Tibial artery (tissue), 4 donors: ENCODE results near the gene HRC.
A peak's percentile ranks its signal among the peaks of the same experiment; 100 is the strongest.

Source experiments
- DNase-seq, 2 donors: peaks; one replicate each; pipeline ENCODE4 v3.0.0-alpha.2; 2019
- H3K27ac ChIP-seq, 2 donors: fragments of 200-600 bp; sonication (generic) in 1 of 2; 1 replicate in 1 of 2; 2 replicates in 1 of 2; pipeline ENCODE4 v1.5.1; 2018 to 2019; ENCODE audit warnings: mild to moderate bottlenecking in 1 of 2
- H3K27me3 ChIP-seq, 2 donors: fragments of 200-600 bp; sonication (generic) in 1 of 2; one replicate each; pipeline versions ENCODE4 v1.5.1 to v1.6.0; 2016 to 2019
- H3K36me3 ChIP-seq, 3 donors: fragments of 200-600 bp; sonication (generic) in 2 of 3; one replicate each; pipeline ENCODE4 v1.5.1; 2016 to 2019; ENCODE audit warnings: mild to moderate bottlenecking in 2 of 3
- H3K4me1 ChIP-seq, 4 donors: fragments of 200-600 bp; sonication (generic) in 2 of 4; 1 replicate in 3 of 4; 2 replicates in 1 of 4; pipeline ENCODE4 v1.5.1; 2016 to 2019
- H3K4me3 ChIP-seq, 2 donors: fragments of 200-600 bp; sonication (generic) in 1 of 2; 1 replicate in 1 of 2; 2 replicates in 1 of 2; pipeline ENCODE4 v1.5.1; 2018 to 2019; ENCODE audit warnings: mild to moderate bottlenecking in 2 of 2
- H3K9me3 ChIP-seq, 3 donors: fragments of 200-600 bp; sonication (generic) in 1 of 3; one replicate each; pipeline ENCODE4 v1.5.1; 2016 to 2019
- CTCF ChIP-seq, 2 experiments: fragments of 200-600 bp in 1 of 2; fragments of 450-650 bp in 1 of 2; IDR thresholded peaks; one replicate each; pipeline ENCODE4 v1.5.1; 2017 to 2019; ENCODE audit warnings: antibody characterized with exemption in 2 of 2, mild to moderate bottlenecking in 1 of 2, moderate library complexity in 1 of 2
- intact Hi-C: fragments of 100-400 bp; cut with DNase I; formaldehyde crosslinking; loops from one replicate; pipeline ENCODE4 v1.15.0; 2023; ENCODE audit warnings: low total_unique reads

Gene HRC

GRCh38 chr19:49119411-49120324 is 35.5 kb downstream of the HRC start, which contains the start of gene PPFIA3:
Gene PPFIA3 (plus strand): TSS chr19:49119544. CDS start chr19:49127874, 8,330 bp downstream.
- peak within 1 kb of the TSS; percentile 85 to 92 for H3K27ac ChIP-seq
- peak within 1 kb of the TSS; percentile 57 to 85 for H3K4me3 ChIP-seq
- peaks cover 0 to 3% of the 10 kb centered on the region in 2 donors for H3K27me3 ChIP-seq
- intact Hi-C loops = loop anchor here (5.0 kb wide), 2 partner anchors 33 to 247 kb away; partner anchors contain the start of gene PPP1R15A
- no peaks in the 10 kb centered on the region for H3K36me3 ChIP-seq
- no peak for TF ChIP-seq CTCF (IDR thresholded peaks at IDR 0.05)
- no peaks in the 10 kb centered on the region for H3K9me3 ChIP-seq
- peaks cover 7 to 35% (median 26%) of the 10 kb centered on the region in 4 donors for H3K4me1 ChIP-seq
- peak; percentile 57 to 79 for DNase-seq

- intact Hi-C loops = loop anchor here (5.0 kb wide), 2 partner anchors 34 to 246 kb away; partner anchors contain the start of gene PPP1R15A
These were observed 36.4 kb downstream of the HRC start, which contains the start of gene C19orf73 for GRCh38 chr19:49118565-49119410. Gene C19orf73 (minus strand): TSS chr19:49119143. CDS start chr19:49119022, 121 bp downstream.

GRCh38 chr19:49117677-49118564 is 37.3 kb downstream of the HRC start:
- Histone ChIP-seq H3K4me1 (peaks cover 7 to 46% (median 29%) of the 10 kb centered on the region in 4 donors), H3K9me3 (no peaks in the 10 kb centered on the region), H3K36me3 (no peaks in the 10 kb centered on the region), H3K4me3 (peak overlapping the region; percentile 57 to 85), H3K27me3 (peaks cover 0 to 3% of the 10 kb centered on the region in 2 donors), H3K27ac (peak overlapping the region; percentile 85 to 92)
- intact Hi-C loops = loop anchor here (5.0 kb wide), 2 partner anchors 34 to 246 kb away; partner anchors contain the start of gene PPP1R15A
- TF ChIP-seq CTCF (IDR thresholded peaks at IDR 0.05) = no peak
- DNase-seq = no peak

More at GRCh38 chr19:49118565-49119410, 36.4 kb downstream of the HRC start, which contains the start of gene C19orf73:
- peaks cover 7 to 40% (median 28%) of the 10 kb centered on the region in 4 donors for H3K4me1 ChIP-seq
- H3K4me3 ChIP-seq = peak within 1 kb of the TSS; percentile 57 to 85
- peak in 1 of 2 experiments; percentile 22 for TF ChIP-seq CTCF (IDR thresholded peaks at IDR 0.05)
- no peaks in the 10 kb centered on the region for H3K9me3 ChIP-seq
- H3K27me3 ChIP-seq = peaks cover 0 to 3% of the 10 kb centered on the region in 2 donors
- peak; percentile 91 to 97 for DNase-seq
- H3K36me3 ChIP-seq = no peaks in the 10 kb centered on the region
- H3K27ac ChIP-seq = peak within 1 kb of the TSS; percentile 85 to 92

GRCh38 chr19:49116544-49116943 is 38.7 kb downstream of the HRC start:
- Histone ChIP-seq H3K27me3 (peaks cover 0 to 3% of the 10 kb centered on the region in 2 donors), H3K36me3 (no peaks in the 10 kb centered on the region), H3K4me1 (peaks cover 7 to 46% (median 30%) of the 10 kb centered on the region in 4 donors), H3K4me3 (no peak overlapping the region), H3K27ac (no peak overlapping the region), H3K9me3 (no peaks in the 10 kb centered on the region)
- intact Hi-C loops = loop anchor here (5.0 kb wide), 2 partner anchors 36 to 244 kb away; partner anchors contain the start of gene PPP1R15A
- TF ChIP-seq CTCF (IDR thresholded peaks at IDR 0.05) = no peak
- peak in 1 of 2 donors; percentile 72 for DNase-seq
